Measurements from ENCODE around the gene ENPP6.
"Not testable (repeated sequence)": the region's sequence is repeated elsewhere in the genome, so short reads cannot be mapped to it uniquely, and the experiment has no call there.

Gene ENPP6

DNA sequence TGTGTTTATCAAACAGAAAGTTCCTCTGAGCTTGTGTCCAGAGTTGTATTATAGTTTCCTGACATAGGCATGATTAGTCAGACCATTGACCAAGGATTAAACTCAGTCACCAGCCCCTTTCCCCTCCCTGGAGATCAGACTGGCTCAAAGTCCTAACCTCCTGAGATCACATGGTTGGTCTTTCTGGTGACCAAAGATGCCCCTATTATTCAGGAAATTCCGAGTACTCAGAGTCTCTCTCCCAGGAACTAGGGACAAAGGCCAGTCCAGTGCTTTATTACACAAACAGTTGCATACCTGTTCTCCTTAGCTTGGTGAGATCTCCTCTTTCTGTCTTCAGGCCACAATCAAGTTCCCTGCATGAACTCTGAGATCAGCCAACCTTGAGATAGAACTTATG, 14.5 kb upstream of the ENPP6 start:
- no peak for DNase-seq (ENCODE audit: low read depth, low spot score)
- no peak overlapping the region for H3K4me3 ChIP-seq (ENCODE audit: low read depth, low read length)
- ChIA-PET CTCF (no interaction called here), POLR2A (no interaction called here)
- TF ChIP-seq CTCF (IDR thresholded peaks at IDR 0.05; ENCODE audit: insufficient read depth, low read length, missing control alignments), result no peak

- no peak for TF ChIP-seq CTCF (IDR thresholded peaks at IDR 0.05; ENCODE audit: insufficient read depth, low read length, missing control alignments)
- ChIA-PET CTCF (no interaction called here), POLR2A (no interaction called here)
- DNase-seq (ENCODE audit: low read depth, low spot score), result no peak
- H3K4me3 ChIP-seq (ENCODE audit: low read depth, low read length), result no peak overlapping the region
These were observed 13.9 kb upstream of the ENPP6 start for GRCh38 chr4:184231573-184231972.

GRCh38 chr4:184228056-184228705, 10.5 kb upstream of the ENPP6 start:
- TF ChIP-seq CTCF (IDR thresholded peaks at IDR 0.05; ENCODE audit: insufficient read depth, low read length, missing control alignments), result no peak
- no peak for DNase-seq (ENCODE audit: low read depth, low spot score)
- CTCF ChIA-PET, result no interaction called here
- POLR2A ChIA-PET, result no interaction called here
- H3K4me3 ChIP-seq (ENCODE audit: low read depth, low read length), result no peak overlapping the region

- no peak overlapping the region for H3K4me3 ChIP-seq (ENCODE audit: low read depth, low read length)
- ChIA-PET POLR2A (no interaction called here), CTCF (no interaction called here)
- TF ChIP-seq CTCF (IDR thresholded peaks at IDR 0.05; ENCODE audit: insufficient read depth, low read length, missing control alignments), result no peak
- DNase-seq (ENCODE audit: low read depth, low spot score), result no peak
These were observed 1.2 kb downstream of the ENPP6 start for GRCh38 chr4:184216515-184216914.

- ChIA-PET POLR2A (no interaction called here), CTCF (interaction anchor here (0.5 kb wide), 1 partner anchor 48 kb away, joined by 3 read pairs; no protein-coding TSS in a partner anchor)
- DNase-seq (ENCODE audit: low read depth, low spot score), result no peak
- no peak for TF ChIP-seq CTCF (IDR thresholded peaks at IDR 0.05; ENCODE audit: insufficient read depth, low read length, missing control alignments)
- no peak overlapping the region for H3K4me3 ChIP-seq (ENCODE audit: low read depth, low read length)
These were observed 1.9 kb downstream of the ENPP6 start for GRCh38 chr4:184215709-184216328.

- CTCF ChIA-PET, result no interaction called here
- no peak for DNase-seq (ENCODE audit: low read depth, low spot score)
- TF ChIP-seq CTCF (IDR thresholded peaks at IDR 0.05; ENCODE audit: insufficient read depth, low read length, missing control alignments), result no peak
- POLR2A ChIA-PET, result no interaction called here
- H3K4me3 ChIP-seq (ENCODE audit: low read depth, low read length), result no peak overlapping the region
These were observed 2.7 kb downstream of the ENPP6 start for GRCh38 chr4:184214931-184215330.

- CTCF ChIA-PET; POLR2A ChIA-PET; DNase-seq (ENCODE audit: low read depth, low spot score); H3K4me3 ChIP-seq (ENCODE audit: low read depth, low read length): not testable (repeated sequence)
These were observed 9.7 kb downstream of the ENPP6 start for GRCh38 chr4:184207734-184208607.

Data from AG04449 (cell line).